H9 (cell line): ENCODE measurements around the gene CMPK2. TPM values are rescaled to one million over a fixed set of nuclear protein-coding genes. Genes with fewer than 3 reads are reported as not detected.

ENCODE experiments used
- DNase-seq: peaks from one replicate; pipeline ENCODE4 v3.0.0-alpha.2; 2017
- H2AFZ ChIP-seq: one replicate; pipeline ENCODE4 v1.6.1; 2013; ENCODE audit warnings: mild to moderate bottlenecking, low read length, control low read depth, moderate library complexity
- H2AK5ac ChIP-seq: 2 replicates; pipeline ENCODE4 v1.6.1; 2013; ENCODE audit warnings: low read length, control low read depth, mixed read lengths; ENCODE audit not compliant: insufficient read length
- H2BK120ac ChIP-seq: one replicate; pipeline ENCODE4 v1.6.1; 2013; ENCODE audit warnings: low read depth, mild to moderate bottlenecking, low read length, control low read depth, inconsistent platforms; ENCODE audit not compliant: poor library complexity, severe bottlenecking
- H2BK12ac ChIP-seq: 2 replicates; pipeline ENCODE4 v1.6.1; 2013; ENCODE audit warnings: low read length, control low read depth, mixed read lengths, low read depth; ENCODE audit not compliant: insufficient read length
- H2BK15ac ChIP-seq: 2 replicates; pipeline ENCODE4 v1.6.1; 2013; ENCODE audit warnings: low read depth, low read length, control low read depth
- H2BK20ac ChIP-seq: one replicate; pipeline ENCODE4 v1.6.1; 2013; ENCODE audit warnings: low read depth, mild to moderate bottlenecking, low read length, control low read depth, inconsistent platforms; ENCODE audit not compliant: poor library complexity, severe bottlenecking
- H2BK5ac ChIP-seq: 2 replicates; pipeline ENCODE4 v1.6.1; 2013; ENCODE audit warnings: low read length, control low read depth, mixed read lengths; ENCODE audit not compliant: insufficient read length
- H3K14ac ChIP-seq: 2 replicates; pipeline ENCODE4 v1.6.1; 2013; ENCODE audit warnings: low read length, control low read depth; ENCODE audit not compliant: insufficient read depth
- H3K18ac ChIP-seq: 2 replicates; pipeline ENCODE4 v1.6.1; 2013; ENCODE audit warnings: low read depth, mild to moderate bottlenecking, mixed read lengths, low read length, control low read depth; ENCODE audit not compliant: insufficient read length
- H3K23ac ChIP-seq: 2 replicates; pipeline ENCODE4 v1.6.1; 2013; ENCODE audit warnings: low read length, control low read depth, mixed read lengths, low read depth; ENCODE audit not compliant: insufficient read length
- H3K23me2 ChIP-seq: 2 replicates; pipeline ENCODE4 v1.6.1; 2013; ENCODE audit warnings: low read depth, mild to moderate bottlenecking, mixed read lengths, low read length, control low read depth; ENCODE audit not compliant: insufficient read length, poor library complexity, severe bottlenecking
- H3K27ac ChIP-seq: 2 replicates; pipeline ENCODE4 v1.5.1; 2013; ENCODE audit warnings: low read length, control low read depth, mixed read lengths, low read depth; ENCODE audit not compliant: insufficient read length
- H3K27me3 ChIP-seq: 2 replicates; pipeline ENCODE4 v1.6.1; 2013; ENCODE audit warnings: low read length, control low read depth, inconsistent platforms; ENCODE audit not compliant: insufficient read depth
- H3K4ac ChIP-seq: 2 replicates; pipeline ENCODE4 v1.6.1; 2013; ENCODE audit warnings: low read depth, mild to moderate bottlenecking, control low read depth, inconsistent platforms, low read length, moderate library complexity
- H3K4me1 ChIP-seq: 2 replicates; pipeline ENCODE4 v1.6.1; 2013; ENCODE audit warnings: low read length, control low read depth, inconsistent platforms; ENCODE audit not compliant: insufficient read depth
- H3K4me2 ChIP-seq: 2 replicates; pipeline ENCODE4 v1.6.1; 2013; ENCODE audit warnings: low read length, control low read depth, mixed read lengths; ENCODE audit not compliant: insufficient read length, insufficient read depth
- H3K56ac ChIP-seq: 2 replicates; pipeline ENCODE4 v1.6.1; 2013; ENCODE audit warnings: low read depth, mild to moderate bottlenecking, mixed read lengths, low read length, control low read depth; ENCODE audit not compliant: insufficient read length
- H3K79me1 ChIP-seq: 2 replicates; pipeline ENCODE4 v1.6.1; 2013; ENCODE audit warnings: low read depth, mild to moderate bottlenecking, moderate library complexity, low read length, control low read depth, inconsistent platforms; ENCODE audit not compliant: insufficient read depth, poor library complexity, severe bottlenecking
- H3K79me2 ChIP-seq: 2 replicates; pipeline ENCODE4 v1.6.1; 2013; ENCODE audit warnings: low read length, control low read depth, inconsistent platforms; ENCODE audit not compliant: insufficient read depth
- H3K9ac ChIP-seq: 2 replicates; pipeline ENCODE4 v1.6.1; 2013; ENCODE audit warnings: low read length, control low read depth, mixed read lengths; ENCODE audit not compliant: insufficient read length; ENCODE audit errors: extremely low read depth
- H3K9me3 ChIP-seq: one replicate; pipeline ENCODE4 v1.6.1; 2013; ENCODE audit warnings: low read depth, low read length, inconsistent platforms; ENCODE audit not compliant: control insufficient read depth
- H3T11ph ChIP-seq: one replicate; pipeline ENCODE4 v1.6.1; 2013; ENCODE audit warnings: mild to moderate bottlenecking, low read length, control low read depth, inconsistent platforms
- H4K20me1 ChIP-seq: one replicate; pipeline ENCODE4 v1.6.1; 2013; ENCODE audit not compliant: control insufficient read depth, insufficient read length, insufficient read depth
- H4K5ac ChIP-seq: 2 replicates; pipeline ENCODE4 v1.6.1; 2013; ENCODE audit warnings: low read depth, mild to moderate bottlenecking, mixed read lengths, low read length, control low read depth; ENCODE audit not compliant: insufficient read length
- H4K8ac ChIP-seq: replicated peaks from 2 replicates; pipeline ENCODE4 v1.6.1; 2013; ENCODE audit warnings: low read length, control low read depth, mixed read lengths, low read depth; ENCODE audit not compliant: insufficient read length
- H4K91ac ChIP-seq: 2 replicates; pipeline ENCODE4 v1.6.1; 2013; ENCODE audit warnings: low read depth, mild to moderate bottlenecking, moderate library complexity, mixed read lengths, low read length, control low read depth; ENCODE audit not compliant: insufficient read length
- H3K27ac Mint-ChIP-seq, 3 experiments: 2 replicates in 2 of 3; 3 replicates in 1 of 3; pipeline ENCODE4 v1.8.0; 2020 to 2021; ENCODE audit warnings: mixed read lengths in 3 of 3, mild to moderate bottlenecking in 1 of 3, moderate library complexity in 1 of 3
- H3K27me3 Mint-ChIP-seq: 2 replicates; pipeline ENCODE4 v1.8.0; 2021; ENCODE audit warnings: low read depth, mild to moderate bottlenecking, moderate library complexity, mixed read lengths
- H3K36me3 Mint-ChIP-seq, 3 experiments: 2 replicates in 2 of 3; 3 replicates in 1 of 3; pipeline ENCODE4 v1.8.0; 2020 to 2021; ENCODE audit warnings: low read depth in 3 of 3, mixed read lengths in 3 of 3; ENCODE audit not compliant: insufficient read depth in 1 of 3
- H3K4me1 Mint-ChIP-seq, 2 experiments: 2 replicates each; pipeline ENCODE4 v1.8.0; 2020; ENCODE audit warnings: mixed read lengths in 2 of 2
- H3K4me3 Mint-ChIP-seq, 2 experiments: 2 replicates in 1 of 2; 3 replicates in 1 of 2; pipeline ENCODE4 v1.8.0; 2020 to 2021; ENCODE audit warnings: mild to moderate bottlenecking in 2 of 2, mixed read lengths in 2 of 2, moderate library complexity in 1 of 2
- H3K9me3 Mint-ChIP-seq, 2 experiments: 2 replicates in 1 of 2; 3 replicates in 1 of 2; pipeline ENCODE4 v1.8.0; 2020; ENCODE audit warnings: mild to moderate bottlenecking in 2 of 2, mixed read lengths in 2 of 2, moderate library complexity in 1 of 2
- CTCF ChIP-seq: fragments of 200-600 bp; sonication (generic); conservative IDR thresholded peaks from 3 replicates; pipeline ENCODE4 v1.8.0; 2021; ENCODE audit warnings: antibody characterized with exemption, mild to moderate bottlenecking
- WGBS: extraction: QIAGEN DNeasy Blood & Tissue Kit; methylation state at CpG from one replicate; pipeline ENCODE4 v1.1.7; 2013; ENCODE audit warnings: missing lambda C conversion rate, low lambda C conversion rate, mixed read lengths; ENCODE audit not compliant: insufficient read length; ENCODE audit errors: extremely low coverage; 5-methylcytosine and 5-hydroxymethylcytosine counted together
- total RNA-seq: library from RNA; stranded (reverse); gene quantifications from 2 replicates; pipeline ENCODE4 v1.2.1, GENCODE V29; 2021

Gene CMPK2
- total RNA-seq, 1 experiment from 2014 or later, result 0.90 TPM

DNA sequence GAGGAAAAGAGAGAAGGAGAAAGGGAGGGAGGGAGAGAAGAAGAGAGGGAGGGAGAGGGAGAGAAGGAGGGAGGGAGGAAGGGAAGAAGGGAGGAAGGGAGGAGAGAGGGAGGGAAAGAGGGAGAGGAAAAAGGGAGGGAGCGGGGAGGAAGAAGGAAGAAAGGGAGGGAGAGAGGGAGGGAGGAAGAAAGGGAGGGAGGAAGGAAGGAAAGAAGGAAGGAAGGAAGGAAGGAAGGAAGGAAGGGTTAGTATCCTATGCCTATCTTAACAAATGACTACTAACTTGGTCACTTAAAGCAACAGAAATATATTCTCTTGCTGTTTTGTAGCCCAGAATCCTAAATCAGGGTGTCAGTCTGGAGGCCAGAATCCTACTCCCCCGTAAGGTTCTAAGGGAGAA lies 52.1 kb downstream of the CMPK2 start:
- no peak overlapping the region for H3K4me2 ChIP-seq
- no peak overlapping the region for H2BK120ac ChIP-seq
- no peak overlapping the region for H2BK12ac ChIP-seq
- no peaks in the 10 kb centered on the region for H3K27me3 ChIP-seq
- H2BK15ac ChIP-seq, result no peak overlapping the region
- no peak overlapping the region for H2BK20ac ChIP-seq
- H4K5ac ChIP-seq, result no peak overlapping the region
- Mint-ChIP-seq H3K27me3 (peaks cover 63% of the 10 kb centered on the region), H3K4me3 (no peak overlapping the region), H3K36me3 (peaks cover 0 to 8% (median 6%) of the 10 kb centered on the region in 3 experiments; a peak in 4 of 7 replicates), H3K27ac (no peak overlapping the region), H3K4me1 (peaks cover 8 to 9% of the 10 kb centered on the region in 2 experiments), H3K9me3 (peaks cover 4 to 7% of the 10 kb centered on the region in 2 experiments; a peak in 3 of 5 replicates)
- no peak overlapping the region for H3K4ac ChIP-seq
- H4K8ac ChIP-seq, result no peak overlapping the region
- no peak overlapping the region for H3K18ac ChIP-seq
- TF ChIP-seq CTCF, result no peak
- no peaks in the 10 kb centered on the region for H3K4me1 ChIP-seq
- no peaks in the 10 kb centered on the region for H4K20me1 ChIP-seq
- H3K9me3 ChIP-seq, result no peaks in the 10 kb centered on the region
- H3T11ph ChIP-seq, result no peak overlapping the region
- DNase-seq, result no peak
- H3K23ac ChIP-seq, result no peak overlapping the region
- no CpG with 5 or more reads among the region's 2 CpGs for WGBS
- H3K9ac ChIP-seq, result no peak overlapping the region
- H3K79me1 ChIP-seq, result no peaks in the 10 kb centered on the region
- no peak overlapping the region for H4K91ac ChIP-seq
- no peak overlapping the region for H3K14ac ChIP-seq
- H2AK5ac ChIP-seq, result no peak overlapping the region
- no peak overlapping the region for H3K56ac ChIP-seq
- no peak overlapping the region for H3K27ac ChIP-seq
- H2BK5ac ChIP-seq, result no peak overlapping the region
- H3K79me2 ChIP-seq, result no peaks in the 10 kb centered on the region
- H3K23me2 ChIP-seq, result no peaks in the 10 kb centered on the region
- H2AFZ ChIP-seq, result no peak overlapping the region
